ENCODE measurements around the gene DLG2. TPM values are rescaled to one million over a fixed set of nuclear protein-coding genes. Genes with fewer than 3 reads are reported as not detected.

DLG2 gene
- total RNA-seq, 2 donors from 2014 or later: 1.9 to 3.2 TPM

DNA sequence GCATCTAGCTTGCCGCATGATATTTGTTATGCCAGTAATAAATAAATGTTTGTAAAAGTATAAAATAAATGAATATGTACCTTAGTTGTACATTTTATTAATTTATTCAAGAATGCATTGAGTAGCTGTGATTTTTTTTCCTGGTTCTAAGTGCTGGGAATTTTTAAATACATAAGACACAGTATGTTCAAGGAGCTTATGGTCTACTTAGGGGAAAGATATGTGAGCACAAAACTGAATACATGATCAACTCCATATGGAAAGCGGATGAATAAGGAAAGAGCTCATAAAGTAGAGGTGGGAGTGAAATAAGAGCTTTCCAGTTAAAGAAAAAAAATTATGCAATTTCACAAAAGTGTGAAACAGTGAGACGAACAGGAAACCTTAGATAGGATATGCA, 1396.7 kb downstream of the DLG2 start:
- intact Hi-C loops (cut with DNase I, micrococcal nuclease): no loop called here
- no peak for DNase-seq
- ATAC-seq: no peak

DNA sequence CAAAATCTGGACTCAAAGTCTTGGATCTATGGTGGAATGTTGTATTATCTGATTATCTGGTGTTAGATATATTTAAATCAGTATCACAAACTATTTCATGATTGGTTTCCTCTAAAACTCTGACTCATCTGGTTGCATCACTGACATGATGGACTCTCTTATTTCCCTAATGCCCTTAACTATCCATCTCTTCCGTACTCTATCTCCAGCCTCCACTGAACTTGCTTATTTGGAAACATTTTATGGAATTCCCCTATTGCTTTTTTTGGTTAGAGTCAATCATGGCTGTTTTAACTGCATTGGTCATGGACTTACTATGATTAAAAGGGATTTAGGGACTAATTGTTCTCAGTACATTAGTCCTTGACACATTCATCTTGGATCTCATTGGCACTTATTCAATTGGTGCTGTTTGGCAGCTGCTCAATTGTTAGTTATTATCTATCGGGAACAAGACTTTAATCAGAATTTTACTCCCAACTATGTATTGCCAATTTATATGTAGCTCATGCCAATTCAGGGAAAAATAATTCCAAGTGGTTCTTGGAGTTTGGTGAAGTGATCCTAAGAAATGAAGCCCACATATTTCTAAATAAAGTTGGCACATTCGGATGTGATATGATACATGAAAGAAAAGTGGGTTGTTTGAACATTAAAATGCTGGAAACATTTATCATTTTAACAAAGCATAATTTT, 1399.0 kb downstream of the DLG2 start:
- ATAC-seq (no peak), DNase-seq (no peak)
- intact Hi-C loops (cut with DNase I, micrococcal nuclease): no loop called here

DNA sequence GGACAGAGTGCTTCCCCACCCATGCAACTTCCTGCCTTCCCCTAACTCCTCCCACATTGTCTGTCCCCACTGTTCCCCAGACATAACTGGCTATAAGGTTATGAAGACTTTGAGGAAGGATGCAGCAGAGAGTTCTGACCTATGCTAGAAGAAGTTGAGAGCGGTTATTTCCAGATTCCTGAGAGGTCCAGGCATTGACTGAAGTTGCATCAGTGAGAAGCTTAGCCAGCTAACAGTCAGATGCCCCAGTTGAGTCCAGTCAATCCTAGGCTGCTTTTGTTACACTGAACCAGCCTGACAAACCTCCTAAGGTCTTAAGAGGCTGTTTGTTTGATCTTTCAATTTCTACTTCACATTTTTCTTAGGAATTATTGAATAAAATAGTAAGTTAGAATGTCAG, 1403.1 kb downstream of the DLG2 start:
- intact Hi-C loops (cut with DNase I, micrococcal nuclease): no loop called here
- DNase-seq: no peak
- no peak for ATAC-seq

DNA sequence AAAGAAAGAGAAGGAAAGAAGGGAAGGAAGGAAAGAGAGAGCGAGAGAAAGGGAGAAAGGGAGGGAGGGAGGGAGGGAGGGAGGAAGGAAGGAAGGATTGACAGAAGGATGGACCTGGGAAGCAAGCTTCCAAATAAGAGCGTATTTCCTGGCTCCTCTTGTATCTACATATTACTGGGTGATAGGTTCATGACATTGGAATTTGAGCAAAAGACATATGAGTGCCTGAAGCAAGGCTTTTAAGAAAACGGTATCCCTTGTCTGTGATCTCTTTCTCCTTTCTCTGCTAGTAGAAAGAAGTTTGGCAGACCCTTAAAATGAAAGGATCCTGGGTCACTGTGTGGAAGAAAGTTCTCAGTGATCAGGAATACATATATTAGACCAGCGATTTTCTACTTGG, 1408.8 kb downstream of the DLG2 start:
- intact Hi-C loops (cut with DNase I, micrococcal nuclease): no loop called here
- no peak for ATAC-seq
- DNase-seq: no peak

DNA sequence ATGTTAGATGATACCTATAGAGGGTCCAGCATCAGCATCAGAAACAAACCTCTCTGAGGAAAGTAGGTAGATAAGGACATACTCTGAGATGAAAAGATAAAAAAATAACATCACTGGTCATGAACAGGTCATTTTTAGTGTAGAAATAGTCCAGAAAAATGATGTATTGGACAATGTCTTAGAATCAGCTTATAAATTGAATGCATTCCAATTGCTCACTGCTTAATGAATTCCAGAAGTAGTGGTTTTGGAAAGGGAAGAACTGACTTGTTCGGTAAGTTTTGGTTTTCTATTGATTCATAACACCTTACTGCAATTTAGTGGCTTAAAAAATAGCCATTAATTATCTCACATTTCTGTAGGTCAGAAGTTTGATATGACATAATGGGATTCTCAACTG, 1411.5 kb downstream of the DLG2 start:
- intact Hi-C loops (cut with DNase I, micrococcal nuclease): no loop called here
- DNase-seq (no peak), ATAC-seq (no peak)

DNA sequence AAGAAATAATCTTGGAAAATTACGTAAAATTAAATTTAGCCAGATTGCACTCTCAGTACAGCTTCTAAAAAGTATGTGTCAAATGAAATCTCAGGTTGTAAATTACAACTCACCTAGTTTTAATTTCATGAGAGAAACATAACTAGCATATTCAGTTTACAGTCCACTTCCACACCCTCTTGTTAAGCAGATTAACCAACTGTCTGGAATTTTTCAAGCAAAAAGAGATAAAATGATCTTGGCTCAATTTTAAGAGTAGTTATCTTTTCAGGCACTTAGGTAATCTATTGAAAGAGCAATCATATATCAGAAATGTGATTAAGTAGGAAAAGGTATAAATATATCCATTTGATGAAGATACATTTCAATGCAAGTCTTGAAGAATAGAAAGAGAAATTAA, 1412.6 kb downstream of the DLG2 start:
- intact Hi-C loops (cut with DNase I, micrococcal nuclease): no loop called here
- DNase-seq (no peak), ATAC-seq (no peak)

DNA sequence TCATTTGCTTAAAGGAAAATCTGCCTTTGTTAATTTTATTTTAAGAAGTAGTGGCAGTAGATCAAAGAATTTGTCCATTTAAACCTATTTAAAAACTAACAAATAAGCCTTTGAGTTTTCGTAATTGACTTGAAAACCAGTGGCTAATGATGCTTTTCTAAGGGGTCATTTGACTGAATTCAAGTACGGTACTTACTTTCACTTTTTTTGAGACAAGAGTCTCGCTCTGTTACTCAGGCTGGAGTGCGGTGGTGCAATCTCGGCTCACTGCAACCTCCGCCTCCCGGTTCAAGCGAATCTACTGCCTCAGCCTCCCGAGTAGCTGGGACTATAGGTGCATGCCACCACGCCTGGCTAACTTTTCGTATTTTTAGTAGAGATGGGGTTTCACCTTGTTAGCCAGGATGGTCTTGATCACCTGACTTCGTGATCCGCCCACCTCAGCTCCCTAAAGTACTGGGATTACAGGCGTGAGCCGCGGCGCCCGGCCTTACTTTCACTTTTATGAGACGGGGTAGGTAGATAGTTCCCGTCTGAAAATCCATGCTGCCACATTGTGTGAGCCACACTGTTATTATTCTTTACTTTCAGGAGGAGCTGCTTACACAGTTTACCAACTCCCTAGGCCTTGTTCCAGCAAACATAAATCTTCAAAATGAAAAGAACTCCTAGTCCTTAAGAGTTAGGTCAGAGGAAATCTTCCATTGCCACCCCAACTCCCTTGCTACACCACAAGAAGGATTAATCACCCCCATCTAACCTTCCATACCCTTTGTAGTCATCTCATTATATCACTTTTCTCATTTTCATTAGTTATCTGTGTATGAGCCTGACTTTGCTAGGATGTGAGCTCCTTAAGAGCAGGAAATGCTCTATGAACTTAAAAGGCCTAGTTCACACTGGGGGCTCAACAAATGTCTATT, 1414.4 kb downstream of the DLG2 start:
- no peak for ATAC-seq
- intact Hi-C loops (cut with DNase I, micrococcal nuclease): no loop called here

DNA sequence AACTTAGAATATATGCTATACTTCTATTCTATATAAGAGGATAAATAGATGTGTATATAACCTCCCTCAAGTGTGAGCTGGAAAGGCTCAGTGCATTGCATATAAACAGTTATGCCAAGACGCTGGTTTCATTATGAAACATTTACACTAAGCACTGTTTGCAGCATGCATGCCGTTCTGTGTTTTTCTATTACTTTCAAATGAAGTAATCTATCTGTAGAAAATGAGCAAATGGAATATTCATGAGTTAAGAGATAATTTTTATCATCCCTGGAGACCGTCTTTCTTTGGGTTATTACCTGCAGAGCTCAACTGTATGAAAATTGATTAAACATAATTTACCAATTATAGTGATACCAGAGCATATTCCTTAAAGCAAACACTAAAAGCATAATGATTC, 1415.2 kb downstream of the DLG2 start:
- intact Hi-C loops (cut with DNase I, micrococcal nuclease): no loop called here
- ATAC-seq: no peak
- no peak for DNase-seq

More for the DNA sequence above, 1414.4 kb downstream of the DLG2 start:
- no peak for DNase-seq

DNA sequence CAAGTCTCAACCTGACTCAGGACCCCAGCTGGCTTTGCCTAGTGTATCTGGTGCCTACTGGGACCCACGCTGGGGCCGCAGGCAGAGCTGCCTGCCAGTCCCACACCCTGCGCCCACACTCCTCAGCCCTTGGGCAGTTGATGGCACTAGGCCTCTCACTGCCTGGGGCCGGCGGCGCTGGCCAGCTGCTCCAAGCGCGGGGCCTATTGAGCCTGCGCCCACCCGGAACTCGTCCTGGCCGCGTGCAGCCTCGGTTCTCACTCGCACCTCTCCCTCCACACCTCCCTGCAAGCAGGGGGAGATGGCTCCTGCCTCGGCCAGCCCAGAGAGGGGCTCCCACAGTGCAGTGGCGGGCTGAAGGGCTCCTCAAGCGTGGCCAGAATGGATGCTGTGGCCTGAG, 1432.4 kb downstream of the DLG2 start:
- DNase-seq (no peak), ATAC-seq (no peak)
- intact Hi-C loops (cut with DNase I, micrococcal nuclease): no loop called here

DNA sequence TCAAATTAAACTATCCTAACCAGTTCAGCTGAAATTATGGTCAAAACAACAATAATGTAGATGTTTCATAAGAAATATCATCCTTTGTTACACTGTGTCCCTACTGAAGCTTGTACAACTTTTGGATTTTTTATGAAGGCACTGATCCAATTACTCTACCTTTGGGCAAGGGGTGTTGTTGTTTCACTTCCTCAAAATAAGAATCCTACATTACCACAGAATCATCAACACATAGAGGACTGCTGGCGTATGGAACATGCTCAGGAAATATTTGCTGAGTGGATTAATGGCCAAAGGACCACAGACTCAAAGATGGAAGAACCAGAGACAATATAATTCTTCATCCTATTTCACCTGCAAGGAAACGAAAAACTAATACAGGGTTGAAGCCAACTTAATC, 1433.4 kb downstream of the DLG2 start:
- DNase-seq (no peak), ATAC-seq (no peak)
- intact Hi-C loops (cut with DNase I, micrococcal nuclease): no loop called here

DNA sequence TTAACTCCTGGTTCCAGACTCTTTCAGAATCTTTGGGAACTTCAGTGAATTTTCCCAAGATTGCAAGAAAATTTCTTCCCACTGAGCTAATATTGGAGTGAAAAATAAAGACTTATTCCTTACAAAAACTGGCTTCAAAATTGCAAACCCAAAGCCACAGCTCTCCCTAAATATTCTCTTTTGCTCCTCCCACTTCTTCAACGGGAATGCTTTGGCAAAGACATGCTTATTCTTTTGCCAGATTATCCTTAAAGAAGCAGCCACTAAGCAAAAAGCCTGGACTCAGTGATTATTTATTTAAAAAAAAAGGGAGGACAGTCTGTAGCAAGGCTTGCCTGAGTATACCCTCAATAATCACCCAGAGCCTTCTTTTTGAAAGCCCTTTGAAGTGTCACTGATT, 1438.6 kb downstream of the DLG2 start:
- ATAC-seq: no peak
- no peak for DNase-seq
- intact Hi-C loops (cut with DNase I, micrococcal nuclease): no loop called here

DNA sequence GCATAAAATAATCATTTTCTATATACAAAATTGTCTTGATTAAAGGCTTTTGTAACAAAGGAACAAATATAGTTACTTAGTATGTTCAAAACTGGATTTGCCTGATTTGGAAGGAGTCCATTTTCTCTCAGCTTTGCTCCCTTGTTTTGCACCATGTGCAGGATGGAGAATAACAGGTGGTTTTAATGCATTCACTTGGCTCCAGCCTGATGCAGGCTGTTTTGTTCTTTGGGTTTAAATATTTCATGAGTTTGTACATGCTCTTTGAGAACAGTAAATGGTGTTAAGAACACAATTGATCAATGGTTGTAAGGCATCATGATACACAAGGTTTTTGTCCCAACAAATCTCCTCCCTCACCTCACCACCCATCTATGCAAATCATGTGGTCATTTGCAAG, 1454.1 kb downstream of the DLG2 start:
- intact Hi-C loops (cut with DNase I, micrococcal nuclease): no loop called here
- ATAC-seq (no peak), DNase-seq (no peak)

DNA sequence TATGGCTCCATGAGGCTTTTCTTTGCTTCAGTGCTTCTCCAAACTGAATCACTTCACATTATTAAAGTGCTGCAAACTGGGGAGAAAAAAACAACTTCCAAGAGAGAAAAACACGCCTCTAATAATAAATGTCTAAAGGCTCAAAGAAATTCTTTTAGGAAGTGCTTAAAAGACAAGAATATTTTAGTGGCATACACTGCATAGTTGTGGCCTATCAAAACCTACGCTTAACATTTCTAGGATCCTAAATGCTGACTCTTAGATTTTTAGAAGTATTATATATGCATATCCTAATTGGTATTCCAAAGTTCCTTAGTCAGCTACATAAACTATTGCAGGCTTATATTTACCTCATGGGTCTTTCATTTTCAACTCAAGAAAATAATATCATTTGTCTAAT, 1462.0 kb downstream of the DLG2 start:
- ATAC-seq (no peak), DNase-seq (no peak)
- intact Hi-C loops (cut with DNase I, micrococcal nuclease): no loop called here

DNA sequence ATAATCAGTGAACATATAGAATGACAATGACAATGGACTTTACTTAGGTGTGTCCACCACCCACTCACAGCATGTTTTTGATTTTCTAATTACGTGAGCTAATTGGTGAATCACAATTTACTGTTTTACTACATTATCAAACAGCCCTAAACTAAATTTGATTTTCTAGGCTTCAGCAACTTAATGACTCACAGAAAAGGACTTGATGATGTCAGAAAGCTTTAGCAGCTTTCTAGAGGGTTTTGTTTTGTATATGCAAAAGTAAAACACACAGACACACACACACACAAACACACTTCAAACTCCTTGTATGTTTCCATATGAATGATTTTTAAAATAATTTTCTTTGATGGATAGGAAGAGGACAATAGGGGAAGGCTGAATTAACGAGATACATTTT, 1462.4 kb downstream of the DLG2 start:
- intact Hi-C loops (cut with DNase I, micrococcal nuclease): no loop called here
- ATAC-seq (no peak), DNase-seq (no peak)

DNA sequence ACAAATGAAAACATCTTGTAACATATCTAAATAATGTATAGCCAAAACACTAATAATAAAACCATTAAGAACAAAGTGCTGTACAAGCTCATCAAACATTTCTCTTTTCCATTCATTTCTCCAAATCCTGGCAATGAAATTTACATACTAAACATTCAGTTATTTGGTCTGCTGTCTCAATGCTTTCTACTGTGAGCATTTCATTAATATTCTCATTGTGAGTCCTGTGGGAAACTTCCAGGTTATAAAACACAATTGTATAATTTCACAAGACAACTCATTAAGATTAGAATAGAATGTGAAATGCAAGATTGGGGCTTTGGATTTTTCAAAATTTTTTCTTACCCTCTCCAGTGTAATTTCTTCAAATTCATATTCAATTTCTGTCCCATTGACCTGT, 1464.0 kb downstream of the DLG2 start:
- DNase-seq (no peak), ATAC-seq (no peak)
- intact Hi-C loops (cut with DNase I, micrococcal nuclease): no loop called here

DNA sequence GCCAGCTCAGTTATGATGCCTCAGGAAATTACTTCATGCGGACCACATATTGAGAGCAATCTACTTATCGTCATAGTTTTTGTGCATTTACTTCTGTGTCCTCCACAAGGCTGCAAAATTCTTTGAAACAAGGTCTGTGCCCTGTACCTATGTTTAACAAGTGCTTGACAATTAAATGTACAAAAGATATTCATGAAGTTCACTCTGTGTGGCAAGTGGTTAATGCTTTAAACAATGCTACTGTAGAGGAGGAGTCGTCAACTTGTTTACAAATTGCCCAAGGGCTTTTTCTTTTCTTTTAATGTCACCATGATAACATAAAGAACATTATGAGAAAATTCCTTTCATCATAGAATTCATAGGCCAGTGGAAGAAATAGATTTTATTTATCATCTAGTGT, 1469.5 kb downstream of the DLG2 start:
- intact Hi-C loops (cut with DNase I, micrococcal nuclease): no loop called here
- ATAC-seq (no peak), DNase-seq (no peak)

DNA sequence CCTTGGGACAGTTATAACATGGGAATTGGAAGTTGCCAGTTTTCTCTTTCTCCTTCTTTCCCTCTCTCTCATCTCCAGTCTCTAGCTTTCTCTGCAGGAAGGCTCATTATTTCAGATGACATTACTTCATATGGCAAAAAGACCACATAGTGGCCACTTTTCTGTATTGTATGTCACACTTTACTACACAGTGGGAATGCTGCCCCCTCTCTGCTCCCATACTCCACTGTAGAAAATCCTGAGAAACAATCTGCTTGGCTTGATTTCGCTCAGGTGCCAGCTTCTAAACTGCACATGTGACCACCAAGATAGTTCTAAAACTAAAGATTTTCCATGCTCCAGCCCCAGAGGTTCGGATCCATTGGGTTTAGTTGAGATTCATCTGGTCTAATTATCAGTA, 1480.3 kb downstream of the DLG2 start:
- intact Hi-C loops (cut with DNase I, micrococcal nuclease): no loop called here
- no peak for DNase-seq
- no peak for ATAC-seq

DNA sequence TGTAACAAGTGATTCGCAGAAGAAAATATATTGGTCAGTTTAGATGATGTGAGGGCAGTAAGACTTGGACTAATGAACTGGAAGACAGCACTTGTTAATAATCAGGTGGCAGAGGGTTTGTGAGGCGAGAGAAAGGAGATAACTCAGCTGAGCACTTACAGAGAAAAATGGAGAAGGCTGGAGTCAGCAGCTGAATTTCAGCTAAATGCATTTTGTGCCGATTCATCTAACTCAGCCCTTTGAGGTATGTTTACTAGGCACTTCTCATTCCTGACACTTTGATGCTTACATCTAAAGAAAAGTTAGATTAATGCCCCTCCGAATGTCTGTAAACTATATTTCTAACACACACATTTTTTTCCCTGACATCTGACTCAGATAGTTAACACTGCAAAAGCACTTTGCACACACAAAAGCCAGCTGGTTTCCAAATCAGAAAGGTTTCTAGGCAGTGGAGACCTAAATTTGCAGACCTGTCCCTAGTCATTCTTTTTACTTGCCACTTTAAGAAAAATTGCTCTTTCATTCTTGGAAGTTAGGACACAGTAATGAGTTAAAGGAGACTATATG, 1481.4 kb downstream of the DLG2 start:
- ATAC-seq: no peak
- intact Hi-C loops (cut with DNase I, micrococcal nuclease): no loop called here

DNA sequence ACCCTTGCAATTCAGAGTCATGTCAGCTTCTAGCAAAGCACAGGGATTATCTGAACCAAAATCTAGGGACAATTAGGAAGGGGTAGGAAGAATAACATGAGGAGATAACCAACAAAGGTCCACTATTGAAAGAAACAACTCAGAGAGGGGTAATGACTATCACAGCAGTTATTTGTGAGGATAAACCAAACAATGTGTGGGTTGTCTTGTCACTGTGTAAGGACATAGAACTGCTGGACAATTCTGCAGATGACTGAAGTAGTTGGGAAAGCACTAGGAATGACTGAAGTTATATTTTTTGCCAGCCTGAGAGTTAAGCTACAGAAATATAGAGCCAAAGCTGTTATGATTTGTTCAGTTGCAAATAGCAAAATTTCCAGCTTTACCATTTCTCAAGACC, 1482.6 kb downstream of the DLG2 start:
- ATAC-seq (no peak), DNase-seq (no peak)
- intact Hi-C loops (cut with DNase I, micrococcal nuclease): no loop called here

More for the DNA sequence above, 1481.4 kb downstream of the DLG2 start:
- DNase-seq: no peak

DNA sequence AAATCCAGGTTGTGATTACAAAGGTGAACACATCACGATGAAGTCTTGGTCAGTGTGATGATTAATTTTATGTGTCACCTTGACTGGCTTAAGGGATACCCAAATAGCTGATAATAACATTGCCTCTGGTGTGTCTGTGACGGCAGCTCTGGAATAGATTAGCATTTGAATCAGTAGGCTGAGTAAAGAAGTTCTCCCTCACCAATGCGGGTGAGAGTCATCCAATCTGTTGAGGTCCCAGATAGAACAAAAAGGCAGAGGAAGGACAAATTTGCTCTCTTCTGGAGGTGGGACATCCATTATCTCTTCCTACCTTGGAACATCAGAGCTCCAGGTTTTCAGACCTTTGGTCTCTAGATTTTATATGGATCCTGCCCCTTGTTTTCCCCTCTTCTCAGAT, 1484.7 kb downstream of the DLG2 start:
- DNase-seq (no peak), ATAC-seq (no peak)
- intact Hi-C loops (cut with DNase I, micrococcal nuclease): no loop called here
